WTC11 (cell line): ENCODE results near the gene TMEM97.

Source experiments
- ATF2 ChIP-seq: sonication (generic); formaldehyde crosslinking; IDR thresholded peaks from 2 replicates; pipeline ENCODE4 v1.8.1; 2022; ENCODE audit warnings: low read depth, missing genetic modification reagents, borderline replicate concordance
- ATF3 ChIP-seq: sonication (generic); formaldehyde crosslinking; conservative IDR thresholded peaks from 2 replicates; pipeline ENCODE4 v1.8.1; 2022; ENCODE audit warnings: mild to moderate bottlenecking, missing genetic modification reagents
- NR1H2 ChIP-seq: sonication (generic); formaldehyde crosslinking; IDR thresholded peaks from 2 replicates; pipeline ENCODE4 v1.9.0; 2021; ENCODE audit warnings: mild to moderate bottlenecking, moderate library complexity, missing genetic modification reagents
- TF ChIP-seq, protein P1 (sequence below): fragments of 200-600 bp; IDR thresholded peaks from 2 replicates; pipeline ENCODE4 v1.8.0; 2022; ENCODE audit warnings: antibody characterized with exemption
- TF ChIP-seq, protein P2 (sequence below): sonication (generic); formaldehyde crosslinking; IDR thresholded peaks from 2 replicates; pipeline ENCODE4 v1.8.0; 2022; ENCODE audit warnings: mild to moderate bottlenecking, missing genetic modification reagents

GRCh38 chr17:28370035-28370743 lies 51.2 kb downstream of the TMEM97 start, which contains the start of gene VTN:
- TF ChIP-seq, protein P1, sequence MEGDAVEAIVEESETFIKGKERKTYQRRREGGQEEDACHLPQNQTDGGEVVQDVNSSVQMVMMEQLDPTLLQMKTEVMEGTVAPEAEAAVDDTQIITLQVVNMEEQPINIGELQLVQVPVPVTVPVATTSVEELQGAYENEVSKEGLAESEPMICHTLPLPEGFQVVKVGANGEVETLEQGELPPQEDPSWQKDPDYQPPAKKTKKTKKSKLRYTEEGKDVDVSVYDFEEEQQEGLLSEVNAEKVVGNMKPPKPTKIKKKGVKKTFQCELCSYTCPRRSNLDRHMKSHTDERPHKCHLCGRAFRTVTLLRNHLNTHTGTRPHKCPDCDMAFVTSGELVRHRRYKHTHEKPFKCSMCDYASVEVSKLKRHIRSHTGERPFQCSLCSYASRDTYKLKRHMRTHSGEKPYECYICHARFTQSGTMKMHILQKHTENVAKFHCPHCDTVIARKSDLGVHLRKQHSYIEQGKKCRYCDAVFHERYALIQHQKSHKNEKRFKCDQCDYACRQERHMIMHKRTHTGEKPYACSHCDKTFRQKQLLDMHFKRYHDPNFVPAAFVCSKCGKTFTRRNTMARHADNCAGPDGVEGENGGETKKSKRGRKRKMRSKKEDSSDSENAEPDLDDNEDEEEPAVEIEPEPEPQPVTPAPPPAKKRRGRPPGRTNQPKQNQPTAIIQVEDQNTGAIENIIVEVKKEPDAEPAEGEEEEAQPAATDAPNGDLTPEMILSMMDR, result no peak
- no peak for TF ChIP-seq ATF2 (CRISPR knock-in tag)
- TF ChIP-seq ATF3, result no peak
- TF ChIP-seq NR1H2, result no peak
- TF ChIP-seq, protein P2, sequence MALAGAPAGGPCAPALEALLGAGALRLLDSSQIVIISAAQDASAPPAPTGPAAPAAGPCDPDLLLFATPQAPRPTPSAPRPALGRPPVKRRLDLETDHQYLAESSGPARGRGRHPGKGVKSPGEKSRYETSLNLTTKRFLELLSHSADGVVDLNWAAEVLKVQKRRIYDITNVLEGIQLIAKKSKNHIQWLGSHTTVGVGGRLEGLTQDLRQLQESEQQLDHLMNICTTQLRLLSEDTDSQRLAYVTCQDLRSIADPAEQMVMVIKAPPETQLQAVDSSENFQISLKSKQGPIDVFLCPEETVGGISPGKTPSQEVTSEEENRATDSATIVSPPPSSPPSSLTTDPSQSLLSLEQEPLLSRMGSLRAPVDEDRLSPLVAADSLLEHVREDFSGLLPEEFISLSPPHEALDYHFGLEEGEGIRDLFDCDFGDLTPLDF (CRISPR knock-in tag), result no peak
